Measurements from ENCODE around the gene DMAC2.

DMAC2 gene

GRCh38 chr19:41427647-41428480, 11.8 kb downstream of the DMAC2 start:
- H3K4me1 ChIP-seq (ENCODE audit: control insufficient read depth, insufficient read depth, low read length, poor library complexity, severe bottlenecking): peaks cover 26% of the 10 kb centered on the region
- H3K36me3 ChIP-seq (ENCODE audit: control insufficient read depth, insufficient read depth, low read length): peaks cover 48% of the 10 kb centered on the region
- peak overlapping the region; percentile 37 for H3K4me3 ChIP-seq (ENCODE audit: extremely low read depth, insufficient read depth, low read length, poor library complexity, severe bottlenecking)
- no peaks in the 10 kb centered on the region for H3K9me3 ChIP-seq (ENCODE audit: control insufficient read depth, low read length)
- 25 to 30% methylated on average over 14 to 17 of the region's 23 CpGs for WGBS, 2 experiments (ENCODE audit: insufficient coverage in 2 of 2)
- peak overlapping the region; percentile 36 for H3K27ac ChIP-seq (ENCODE audit: low read depth, low read length, severe bottlenecking)

- H3K9me3 ChIP-seq (ENCODE audit: control insufficient read depth, low read length): no peaks in the 10 kb centered on the region
- H3K27ac ChIP-seq (ENCODE audit: low read depth, low read length, severe bottlenecking): peak within 1 kb of the TSS; percentile 57
- peak within 1 kb of the TSS; percentile 37 for H3K4me3 ChIP-seq (ENCODE audit: extremely low read depth, insufficient read depth, low read length, poor library complexity, severe bottlenecking)
- peaks cover 25% of the 10 kb centered on the region for H3K4me1 ChIP-seq (ENCODE audit: control insufficient read depth, insufficient read depth, low read length, poor library complexity, severe bottlenecking)
- 12 to 13% methylated on average over 6 to 11 of the region's 19 CpGs for WGBS, 2 experiments (ENCODE audit: insufficient coverage in 2 of 2)
- peaks cover 43% of the 10 kb centered on the region for H3K36me3 ChIP-seq (ENCODE audit: control insufficient read depth, insufficient read depth, low read length)
Measured at GRCh38 chr19:41426952-41427646, 12.6 kb downstream of the DMAC2 start, which contains the start of gene B3GNT8. TSS of gene B3GNT8 (minus strand) at chr19:41427374. CDS start at chr19:41426778, 596 bp downstream.

DNA sequence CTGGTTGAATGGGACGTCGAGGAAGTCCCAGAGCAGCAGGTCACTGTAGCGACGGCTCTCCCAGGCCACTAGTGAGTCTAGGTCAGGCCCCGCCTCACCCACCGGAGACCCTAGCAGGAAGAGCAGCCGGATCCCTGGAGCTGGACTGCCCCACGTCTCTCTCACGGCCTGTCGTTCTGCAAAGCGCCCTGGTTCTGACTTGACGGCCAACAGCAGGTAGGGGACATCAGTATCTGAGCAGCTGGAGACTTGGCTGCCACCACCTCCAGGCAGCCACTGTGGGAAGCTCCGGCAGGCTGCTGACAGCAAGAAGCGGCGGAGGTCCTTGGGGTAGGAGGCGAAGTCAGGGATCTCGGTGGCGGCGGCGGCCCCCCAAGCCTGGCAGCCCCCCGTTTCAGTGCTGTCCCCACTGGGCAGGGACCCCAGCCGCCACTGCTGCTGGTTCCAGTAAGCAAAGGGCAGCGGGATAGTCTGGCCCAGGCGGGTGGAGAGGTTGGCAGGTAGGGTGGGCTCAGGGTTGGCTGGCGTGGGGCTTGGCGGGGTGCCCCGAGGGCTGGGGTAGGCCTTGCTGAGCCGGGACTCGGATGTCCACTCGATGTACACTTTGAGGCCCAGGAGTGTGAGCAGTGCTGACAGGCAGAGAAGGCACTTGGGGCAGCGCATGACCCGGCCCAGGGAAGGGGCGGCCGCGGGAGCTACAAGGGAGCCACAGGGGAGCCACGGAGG, 13.4 kb downstream of the DMAC2 start:
- Histone ChIP-seq H3K4me1 (ENCODE audit: control insufficient read depth, insufficient read depth, low read length, poor library complexity, severe bottlenecking) (peaks cover 25% of the 10 kb centered on the region), H3K9me3 (ENCODE audit: control insufficient read depth, low read length) (no peaks in the 10 kb centered on the region), H3K27ac (ENCODE audit: low read depth, low read length, severe bottlenecking) (peak overlapping the region; percentile 57), H3K4me3 (ENCODE audit: extremely low read depth, insufficient read depth, low read length, poor library complexity, severe bottlenecking) (peak overlapping the region; percentile 37), H3K36me3 (ENCODE audit: control insufficient read depth, insufficient read depth, low read length) (peaks cover 41% of the 10 kb centered on the region)
- WGBS, 2 experiments (ENCODE audit: insufficient coverage in 2 of 2): 91 to 92% methylated on average over 31 to 33 of the region's 36 CpGs

DNA sequence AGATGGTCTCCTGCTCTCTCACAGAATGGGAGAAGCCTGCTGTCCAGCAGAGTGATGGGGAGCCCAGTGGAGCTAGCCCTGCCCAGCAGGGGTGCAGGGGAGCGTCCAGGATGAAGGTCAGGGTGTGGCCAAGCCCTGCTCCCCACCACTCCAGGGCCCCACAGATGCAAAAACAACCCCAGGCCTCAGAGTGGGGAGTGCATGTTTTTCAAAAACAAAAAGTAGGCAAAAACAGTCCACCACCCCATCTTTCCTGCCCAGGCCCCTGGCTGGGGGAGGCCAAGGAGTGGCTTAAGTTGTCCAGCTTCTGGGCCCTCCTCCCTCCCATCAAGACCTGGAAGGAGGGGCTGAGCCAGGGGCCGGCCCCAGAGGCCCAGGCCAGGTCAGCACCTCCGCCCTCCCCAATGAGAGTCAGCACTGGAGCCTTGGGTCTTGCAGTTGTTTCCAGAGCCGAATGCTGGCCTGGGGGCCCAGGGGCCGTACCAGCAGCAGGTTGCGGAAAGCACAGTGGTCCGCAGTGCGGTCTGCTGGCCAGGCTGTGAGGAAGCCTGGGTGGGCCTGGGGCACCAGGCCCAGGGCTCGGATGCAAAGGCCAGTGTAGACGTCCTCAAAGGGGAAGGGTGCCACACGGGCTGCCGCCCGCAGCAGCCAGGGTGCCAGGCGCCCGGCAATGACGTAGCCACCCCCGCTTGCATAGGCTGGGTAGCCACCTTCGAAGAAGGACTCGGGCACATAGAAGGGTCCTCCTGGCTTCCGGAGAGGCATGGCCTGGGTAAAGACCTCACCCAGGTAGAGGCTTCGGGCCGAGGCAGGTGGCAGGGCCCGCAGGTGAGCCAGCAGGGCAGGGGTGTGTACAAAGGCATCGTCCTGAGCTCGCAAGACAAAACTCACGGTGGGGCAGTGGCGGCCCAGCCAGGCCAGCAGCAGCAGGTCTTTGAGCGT, 14.3 kb downstream of the DMAC2 start:
- no peaks in the 10 kb centered on the region for H3K9me3 ChIP-seq (ENCODE audit: control insufficient read depth, low read length)
- H3K27ac ChIP-seq (ENCODE audit: low read depth, low read length, severe bottlenecking): no peak overlapping the region
- peaks cover 22% of the 10 kb centered on the region for H3K4me1 ChIP-seq (ENCODE audit: control insufficient read depth, insufficient read depth, low read length, poor library complexity, severe bottlenecking)
- peaks cover 43% of the 10 kb centered on the region for H3K36me3 ChIP-seq (ENCODE audit: control insufficient read depth, insufficient read depth, low read length)
- no peak overlapping the region for H3K4me3 ChIP-seq (ENCODE audit: extremely low read depth, insufficient read depth, low read length, poor library complexity, severe bottlenecking)
- WGBS, 2 experiments (ENCODE audit: insufficient coverage in 2 of 2): 92 to 94% methylated on average over 25 to 27 of the region's 28 CpGs

DNA sequence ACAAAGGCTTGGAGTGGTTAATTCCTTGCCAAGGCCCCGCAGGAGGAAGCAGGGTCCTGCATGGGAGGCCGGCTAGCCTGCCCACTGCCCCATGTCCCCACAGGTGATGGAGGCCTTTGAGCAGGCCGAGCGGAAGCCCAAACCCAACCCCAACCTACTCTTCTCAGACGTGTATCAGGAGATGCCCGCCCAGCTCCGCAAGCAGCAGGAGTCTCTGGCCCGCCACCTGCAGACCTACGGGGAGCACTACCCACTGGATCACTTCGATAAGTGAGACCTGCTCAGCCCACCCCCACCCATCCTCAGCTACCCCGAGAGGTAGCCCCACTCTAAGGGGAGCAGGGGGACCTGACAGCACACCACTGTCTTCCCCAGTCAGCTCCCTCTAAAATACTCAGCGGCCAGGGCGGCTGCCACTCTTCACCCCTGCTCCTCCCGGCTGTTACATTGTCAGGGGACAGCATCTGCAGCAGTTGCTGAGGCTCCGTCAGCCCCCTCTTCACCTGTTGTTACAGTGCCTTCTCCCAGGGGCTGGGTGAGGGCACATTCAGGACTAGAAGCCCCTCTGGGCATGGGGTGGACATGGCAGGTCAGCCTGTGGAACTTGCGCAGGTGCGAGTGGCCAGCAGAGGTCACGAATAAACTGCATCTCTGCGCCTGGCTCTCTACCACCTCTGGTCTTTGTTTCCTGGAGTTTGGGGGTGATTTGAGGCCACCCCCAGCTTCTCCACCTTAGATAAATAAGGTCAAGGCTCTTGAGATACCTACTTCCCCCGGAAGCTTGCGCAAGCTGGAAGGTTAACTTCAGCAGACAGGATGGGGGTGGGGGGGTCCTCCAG, 15.2 kb downstream of the DMAC2 start:
- WGBS, 2 experiments (ENCODE audit: insufficient coverage in 2 of 2): 93 to 94% methylated on average over 17 of the region's 21 CpGs
- Histone ChIP-seq H3K27ac (ENCODE audit: low read depth, low read length, severe bottlenecking) (no peak overlapping the region), H3K9me3 (ENCODE audit: control insufficient read depth, low read length) (no peaks in the 10 kb centered on the region), H3K36me3 (ENCODE audit: control insufficient read depth, insufficient read depth, low read length) (peaks cover 51% of the 10 kb centered on the region), H3K4me3 (ENCODE audit: extremely low read depth, insufficient read depth, low read length, poor library complexity, severe bottlenecking) (no peak overlapping the region), H3K4me1 (ENCODE audit: control insufficient read depth, insufficient read depth, low read length, poor library complexity, severe bottlenecking) (peaks cover 22% of the 10 kb centered on the region)

DNA sequence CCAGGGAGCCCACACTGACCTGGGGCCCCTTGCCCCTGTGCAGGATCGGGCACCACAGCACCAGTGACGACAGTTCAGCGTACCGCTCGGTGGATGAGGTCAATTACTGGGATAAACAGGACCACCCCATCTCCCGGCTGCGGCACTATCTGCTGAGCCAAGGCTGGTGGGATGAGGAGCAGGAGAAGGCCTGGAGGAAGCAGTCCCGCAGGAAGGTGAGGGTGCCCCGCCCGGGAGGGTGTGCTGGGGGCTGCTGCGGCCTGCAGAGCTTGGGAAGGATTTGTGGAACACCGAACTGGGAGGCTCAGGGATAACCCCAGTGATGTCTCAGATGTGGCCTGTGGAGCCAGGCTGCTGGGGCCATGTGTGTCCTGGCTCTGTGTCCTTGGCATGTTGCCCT, 16.8 kb downstream of the DMAC2 start:
- 93 to 98% methylated on average over 11 to 12 of the region's 12 CpGs for WGBS, 2 experiments (ENCODE audit: insufficient coverage in 2 of 2)
- no peaks in the 10 kb centered on the region for H3K9me3 ChIP-seq (ENCODE audit: control insufficient read depth, low read length)
- no peak overlapping the region for H3K27ac ChIP-seq (ENCODE audit: low read depth, low read length, severe bottlenecking)
- H3K4me3 ChIP-seq (ENCODE audit: extremely low read depth, insufficient read depth, low read length, poor library complexity, severe bottlenecking): no peak overlapping the region
- peaks cover 55% of the 10 kb centered on the region for H3K36me3 ChIP-seq (ENCODE audit: control insufficient read depth, insufficient read depth, low read length)
- H3K4me1 ChIP-seq (ENCODE audit: control insufficient read depth, insufficient read depth, low read length, poor library complexity, severe bottlenecking): peaks cover 12% of the 10 kb centered on the region

DNA sequence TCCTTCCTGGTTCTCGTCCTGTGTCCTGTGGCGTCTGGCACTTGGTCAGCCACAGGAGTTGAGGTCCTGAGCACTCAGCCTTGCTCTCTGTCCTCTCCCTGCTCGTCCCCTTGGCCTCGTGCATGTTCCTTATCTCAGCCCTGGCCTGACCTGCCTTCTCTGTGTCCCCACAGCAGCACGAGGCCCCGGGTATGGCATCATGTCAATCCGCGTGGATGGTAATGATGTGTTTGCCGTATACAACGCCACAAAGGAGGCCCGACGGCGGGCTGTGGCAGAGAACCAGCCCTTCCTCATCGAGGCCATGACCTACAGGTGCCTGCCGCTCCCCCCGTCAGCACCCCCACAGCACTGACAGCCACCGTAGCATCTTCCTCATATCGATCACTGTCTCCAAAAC, 17.3 kb downstream of the DMAC2 start:
- no peak overlapping the region for H3K27ac ChIP-seq (ENCODE audit: low read depth, low read length, severe bottlenecking)
- H3K4me3 ChIP-seq (ENCODE audit: extremely low read depth, insufficient read depth, low read length, poor library complexity, severe bottlenecking): no peak overlapping the region
- H3K9me3 ChIP-seq (ENCODE audit: control insufficient read depth, low read length): no peaks in the 10 kb centered on the region
- peaks cover 7% of the 10 kb centered on the region for H3K4me1 ChIP-seq (ENCODE audit: control insufficient read depth, insufficient read depth, low read length, poor library complexity, severe bottlenecking)
- peaks cover 55% of the 10 kb centered on the region for H3K36me3 ChIP-seq (ENCODE audit: control insufficient read depth, insufficient read depth, low read length)
- WGBS, 2 experiments (ENCODE audit: insufficient coverage in 2 of 2): 91 to 96% methylated on average over 18 of the region's 18 CpGs

DNA sequence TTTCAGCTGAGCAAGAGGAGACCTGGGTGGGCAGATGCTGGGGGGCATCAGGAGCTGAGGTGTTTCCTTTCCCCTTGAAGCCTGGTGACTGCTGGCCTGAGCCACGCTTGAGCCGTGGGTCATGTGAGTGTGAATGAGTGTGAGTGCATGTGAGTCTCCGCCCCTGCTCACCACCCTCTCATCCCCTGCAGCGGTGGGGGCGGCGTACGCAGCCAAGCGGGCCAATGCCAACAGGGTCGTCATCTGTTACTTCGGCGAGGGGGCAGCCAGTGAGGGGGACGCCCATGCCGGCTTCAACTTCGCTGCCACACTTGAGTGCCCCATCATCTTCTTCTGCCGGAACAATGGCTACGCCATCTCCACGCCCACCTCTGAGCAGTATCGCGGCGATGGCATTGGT, 17.7 kb downstream of the DMAC2 start:
- no peak overlapping the region for H3K27ac ChIP-seq (ENCODE audit: low read depth, low read length, severe bottlenecking)
- 95 to 96% methylated on average over 17 to 18 of the region's 20 CpGs for WGBS, 2 experiments (ENCODE audit: insufficient coverage in 2 of 2)
- H3K36me3 ChIP-seq (ENCODE audit: control insufficient read depth, insufficient read depth, low read length): peaks cover 55% of the 10 kb centered on the region
- H3K9me3 ChIP-seq (ENCODE audit: control insufficient read depth, low read length): no peaks in the 10 kb centered on the region
- peaks cover 5% of the 10 kb centered on the region for H3K4me1 ChIP-seq (ENCODE audit: control insufficient read depth, insufficient read depth, low read length, poor library complexity, severe bottlenecking)
- no peak overlapping the region for H3K4me3 ChIP-seq (ENCODE audit: extremely low read depth, insufficient read depth, low read length, poor library complexity, severe bottlenecking)

DNA sequence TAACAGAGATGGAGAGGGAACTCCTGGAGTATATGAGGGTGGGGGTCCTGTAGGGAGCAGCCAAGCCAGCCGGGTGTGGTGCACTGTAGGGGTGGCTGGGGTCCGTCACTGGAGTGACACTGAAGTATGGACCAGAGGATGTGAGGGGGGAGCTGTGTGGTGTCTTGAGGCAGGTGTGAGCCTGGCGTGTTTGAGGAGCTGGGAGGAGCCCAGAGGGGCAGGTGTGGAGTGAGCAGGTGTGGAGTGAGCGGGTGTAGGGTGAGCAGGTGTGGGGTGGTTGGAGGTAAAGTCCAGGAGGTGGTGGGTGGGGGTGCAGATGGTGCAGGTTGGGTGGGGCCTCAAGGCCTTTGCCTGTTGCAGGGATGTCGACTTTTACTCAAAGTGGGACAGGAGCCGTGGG, 18.4 kb downstream of the DMAC2 start:
- H3K36me3 ChIP-seq (ENCODE audit: control insufficient read depth, insufficient read depth, low read length): peaks cover 61% of the 10 kb centered on the region
- WGBS, 2 experiments (ENCODE audit: insufficient coverage in 2 of 2): 95 to 97% methylated on average over 4 to 6 of the region's 6 CpGs
- H3K4me1 ChIP-seq (ENCODE audit: control insufficient read depth, insufficient read depth, low read length, poor library complexity, severe bottlenecking): no peaks in the 10 kb centered on the region
- H3K9me3 ChIP-seq (ENCODE audit: control insufficient read depth, low read length): no peaks in the 10 kb centered on the region
- H3K4me3 ChIP-seq (ENCODE audit: extremely low read depth, insufficient read depth, low read length, poor library complexity, severe bottlenecking): no peak overlapping the region
- H3K27ac ChIP-seq (ENCODE audit: low read depth, low read length, severe bottlenecking): no peak overlapping the region

All from mesodermal cell (in vitro differentiated cells).